GM19395 (cell line): ENCODE data around the gene GZMM.

ENCODE experiments used
- ATAC-seq: cut with Tn5 transposase; IDR thresholded peaks from one replicate; pipeline ENCODE4 v1.9.1; 2021; ENCODE audit warnings: mild to moderate bottlenecking, moderate library complexity; ENCODE audit not compliant: unreplicated experiment

Gene GZMM

GRCh38 chr19:558770-559439 lies 15.1 kb downstream of the GZMM start:
- ATAC-seq, result no peak

GRCh38 chr19:560121-560520 lies 16.3 kb downstream of the GZMM start:
- ATAC-seq, result no peak

GRCh38 chr19:566403-566802 lies 22.6 kb downstream of the GZMM start:
- no peak for ATAC-seq

- no peak for ATAC-seq
Measured at GRCh38 chr19:566844-567243, 23.0 kb downstream of the GZMM start.

GRCh38 chr19:567296-567900 lies 23.5 kb downstream of the GZMM start:
- ATAC-seq, result no peak

- no peak for ATAC-seq
Measured at GRCh38 chr19:570251-570686, 26.4 kb downstream of the GZMM start.

GRCh38 chr19:570937-571565 lies 27.2 kb downstream of the GZMM start:
- ATAC-seq, result no peak

GRCh38 chr19:571566-571974 lies 27.7 kb downstream of the GZMM start:
- no peak for ATAC-seq

- ATAC-seq, result peak; percentile 72
Measured at GRCh38 chr19:572140-572742, 28.4 kb downstream of the GZMM start, which contains the start of gene BSG. Gene BSG (plus strand): TSS chr19:572596. CDS start chr19:572635, 39 bp downstream.

- ATAC-seq, result peak; percentile 17
Measured at GRCh38 chr19:572743-573518, 29.1 kb downstream of the GZMM start.

- ATAC-seq, result no peak
Measured at GRCh38 chr19:573519-573825, 29.6 kb downstream of the GZMM start.

- no peak for ATAC-seq
Measured at GRCh38 chr19:574658-575526, 31.0 kb downstream of the GZMM start.

- no peak for ATAC-seq
Measured at GRCh38 chr19:575527-576506, 32.0 kb downstream of the GZMM start.

- ATAC-seq, result no peak
Measured at GRCh38 chr19:576768-577438, 33.0 kb downstream of the GZMM start.

GRCh38 chr19:577439-578392 lies 33.9 kb downstream of the GZMM start:
- ATAC-seq, result no peak

GRCh38 chr19:579111-579841 lies 35.4 kb downstream of the GZMM start:
- ATAC-seq, result no peak

- no peak for ATAC-seq
Measured at GRCh38 chr19:579842-580155, 35.9 kb downstream of the GZMM start.
